Common myeloid progenitor, CD34-positive (primary cell): ENCODE results near the gene LPIN1.

Source experiments
- CTCF ChIA-PET: fragments of 350-600 bp; sonication (Branson Sonifier 250); formaldehyde crosslinking; loops from one replicate; lab custom pipeline; 2021; ENCODE audit warnings: antibody characterized with exemption; lab: Charles Lee
- POLR2A ChIA-PET: fragments of 350-600 bp; sonication (Branson Sonifier 250); formaldehyde crosslinking; loops from one replicate; lab custom pipeline; 2021; ENCODE audit warnings: antibody characterized with exemption; lab: Charles Lee
- DNase-seq, 3 donors: peaks; one replicate each; pipeline versions ENCODE4 v3.0.0 to v3.0.0-alpha.2; 2013
- H3K27ac ChIP-seq, 2 experiments: 1 replicate in 1 of 2; 2 replicates in 1 of 2; pipeline ENCODE4 v1.7.0; 2013; ENCODE audit warnings: inconsistent platforms in 2 of 2, low read length in 2 of 2, mild to moderate bottlenecking in 2 of 2, low read depth in 1 of 2, moderate library complexity in 1 of 2; ENCODE audit not compliant: severe bottlenecking in 2 of 2, insufficient read depth in 1 of 2, poor library complexity in 1 of 2
- H3K27me3 ChIP-seq, 5 experiments: replicated peaks in 2 of 5; 1 replicate in 3 of 5; 2 replicates in 2 of 5; pipeline versions ENCODE4 v1.6.1 to v1.7.0; 2013; ENCODE audit warnings: low read length in 4 of 5, mild to moderate bottlenecking in 2 of 5, moderate library complexity in 2 of 5, inconsistent platforms in 1 of 5; ENCODE audit not compliant: insufficient read depth in 5 of 5, control insufficient read depth in 4 of 5
- H3K36me3 ChIP-seq, 4 experiments: 1 replicate in 2 of 4; 2 replicates in 2 of 4; pipeline versions ENCODE4 v1.6.1 to v1.7.0; 2013; ENCODE audit warnings: low read length in 3 of 4, control low read depth in 1 of 4, mild to moderate bottlenecking in 1 of 4; ENCODE audit not compliant: control insufficient read depth in 4 of 4, insufficient read depth in 4 of 4
- H3K4me1 ChIP-seq, 4 experiments: 1 replicate in 3 of 4; 2 replicates in 1 of 4; pipeline versions ENCODE4 v1.6.1 to v1.7.1; 2013; ENCODE audit warnings: low read length in 3 of 4, mild to moderate bottlenecking in 3 of 4, control low read depth in 1 of 4, inconsistent platforms in 1 of 4, moderate library complexity in 1 of 4; ENCODE audit not compliant: control insufficient read depth in 4 of 4, insufficient read depth in 4 of 4; ENCODE audit errors: control extremely low read depth in 1 of 4
- H3K4me3 ChIP-seq, 7 experiments: 1 replicate in 4 of 7; 2 replicates in 3 of 7; pipeline versions ENCODE4 v1.5.1 to v1.7.0; 2013; ENCODE audit warnings: mild to moderate bottlenecking in 7 of 7, low read length in 6 of 7, moderate library complexity in 6 of 7, inconsistent platforms in 2 of 7, low read depth in 2 of 7, control low read depth in 1 of 7; ENCODE audit not compliant: insufficient read depth in 4 of 7, control insufficient read depth in 1 of 7; ENCODE audit errors: extremely low read depth in 1 of 7
- H3K9me3 ChIP-seq, 5 experiments: 1 replicate in 4 of 5; 2 replicates in 1 of 5; pipeline versions ENCODE4 v1.6.1 to v1.7.1; 2013; ENCODE audit warnings: low read length in 4 of 5, mild to moderate bottlenecking in 2 of 5, inconsistent platforms in 1 of 5, low read depth in 1 of 5, moderate library complexity in 1 of 5; ENCODE audit not compliant: control insufficient read depth in 4 of 5, insufficient read depth in 2 of 5; ENCODE audit errors: control extremely low read depth in 1 of 5
- WGBS: methylation state at CpG from one replicate; pipeline ENCODE4 v1.1.5; 2013; ENCODE audit not compliant: insufficient coverage; 5-methylcytosine and 5-hydroxymethylcytosine counted together

Gene LPIN1

DNA sequence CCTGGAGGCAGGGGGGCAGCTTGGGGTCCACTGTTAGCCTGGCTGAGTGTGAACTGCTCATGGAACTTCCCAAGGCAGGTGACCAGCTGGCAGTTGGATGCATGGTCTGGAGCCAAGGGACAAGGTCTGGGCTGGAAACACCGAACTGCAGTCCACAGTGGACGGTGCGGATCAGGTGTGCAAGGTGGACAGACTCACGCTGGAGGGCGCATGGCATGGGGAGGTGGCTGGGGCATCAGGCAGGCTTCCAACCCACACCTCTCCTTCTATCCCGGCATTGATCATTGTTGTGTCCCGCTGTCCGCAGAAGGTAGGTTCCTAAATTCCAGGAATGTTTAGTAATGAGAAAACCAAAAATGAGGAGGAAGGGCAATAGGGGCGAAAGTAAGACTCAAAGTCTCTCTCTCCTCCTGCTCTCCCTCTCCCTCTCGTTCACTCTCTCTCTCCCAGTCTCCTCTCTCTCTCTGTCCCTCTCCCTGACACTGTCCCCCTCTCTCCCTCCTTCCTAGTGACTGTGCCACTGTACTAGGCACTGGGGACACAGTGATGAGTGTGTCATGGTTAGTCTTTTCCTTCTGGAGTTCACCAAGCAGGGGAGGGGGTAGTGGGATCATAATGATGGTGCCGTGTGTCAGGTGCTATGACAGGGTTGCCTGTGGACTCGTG is 30.3 kb upstream of the LPIN1 start:
- no peaks in the 10 kb centered on the region for H3K36me3 ChIP-seq
- no peak overlapping the region for H3K27ac ChIP-seq
- no peaks in the 10 kb centered on the region for H3K27me3 ChIP-seq
- H3K9me3 ChIP-seq = no peaks in the 10 kb centered on the region
- ChIA-PET CTCF (interaction anchor here (1.1 to 1.3 kb wide), 3 partner anchors 8 to 9 kb away, joined by 3 to 8 read pairs (median 4); no protein-coding TSS in a partner anchor), POLR2A (no interaction called here)
- 99% methylated on average over 7 of the region's 12 CpGs for WGBS
- no peak overlapping the region for H3K4me3 ChIP-seq
- H3K4me1 ChIP-seq = peaks cover 3 to 36% (median 16%) of the 10 kb centered on the region in 4 experiments
- DNase-seq = no peak

DNA sequence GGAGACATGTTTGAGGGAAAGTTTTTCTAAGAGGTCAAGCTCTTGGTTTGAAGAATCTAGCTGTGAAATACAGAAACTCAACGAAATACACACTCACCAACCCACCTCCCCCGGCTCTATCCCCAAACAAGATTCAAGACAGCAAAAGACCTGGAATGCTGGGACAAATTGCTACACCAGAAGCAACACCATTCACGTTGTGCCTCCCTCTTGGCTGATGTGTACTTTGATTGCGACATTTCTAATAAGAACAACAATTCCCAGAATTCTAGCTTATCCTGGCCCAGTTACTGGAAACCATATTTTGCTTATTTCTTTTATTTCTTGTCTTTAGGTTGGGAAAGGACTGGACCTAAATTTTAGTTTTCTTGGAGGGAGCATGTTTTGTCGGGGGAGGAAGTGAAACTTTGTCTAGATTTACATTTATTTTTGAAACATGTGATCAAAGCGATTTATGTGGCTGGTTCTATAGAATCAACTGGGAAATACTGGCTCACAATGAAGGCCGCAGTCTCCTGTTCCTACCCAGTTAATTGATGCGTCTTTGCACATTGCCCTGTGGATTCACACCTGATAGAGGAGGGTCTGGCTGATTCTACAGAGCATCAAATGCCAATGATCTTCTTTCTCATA is 29.6 kb upstream of the LPIN1 start:
- ChIA-PET CTCF (interaction anchor here (1.1 to 1.2 kb wide), 2 partner anchors 8 to 10 kb away, joined by 3 to 8 read pairs; no protein-coding TSS in a partner anchor), POLR2A (no interaction called here)
- DNase-seq = no peak
- no peak overlapping the region for H3K4me3 ChIP-seq
- H3K27ac ChIP-seq = no peak overlapping the region
- no peaks in the 10 kb centered on the region for H3K36me3 ChIP-seq
- H3K4me1 ChIP-seq = peaks cover 3 to 36% (median 19%) of the 10 kb centered on the region in 4 experiments
- WGBS = 88% methylated on average over 4 of the region's 8 CpGs
- H3K9me3 ChIP-seq = no peaks in the 10 kb centered on the region
- no peaks in the 10 kb centered on the region for H3K27me3 ChIP-seq

- ChIA-PET POLR2A (no interaction called here), CTCF (interaction anchor here (1.3 to 3.8 kb wide), 5 partner anchors 12 to 62 kb away, joined by 3 to 25 read pairs (median 12); partner anchors contain the start of gene LPIN1)
- Histone ChIP-seq H3K4me1 (peaks cover 3 to 31% (median 20%) of the 10 kb centered on the region in 4 experiments), H3K4me3 (no peak overlapping the region), H3K9me3 (no peaks in the 10 kb centered on the region), H3K27ac (no peak overlapping the region), H3K36me3 (no peaks in the 10 kb centered on the region), H3K27me3 (no peaks in the 10 kb centered on the region)
- DNase-seq = no peak
- WGBS = 88% methylated on average over 1 of the region's 1 CpG
These were observed 28.8 kb upstream of the LPIN1 start for GRCh38 chr2:11717623-11718022.

DNA sequence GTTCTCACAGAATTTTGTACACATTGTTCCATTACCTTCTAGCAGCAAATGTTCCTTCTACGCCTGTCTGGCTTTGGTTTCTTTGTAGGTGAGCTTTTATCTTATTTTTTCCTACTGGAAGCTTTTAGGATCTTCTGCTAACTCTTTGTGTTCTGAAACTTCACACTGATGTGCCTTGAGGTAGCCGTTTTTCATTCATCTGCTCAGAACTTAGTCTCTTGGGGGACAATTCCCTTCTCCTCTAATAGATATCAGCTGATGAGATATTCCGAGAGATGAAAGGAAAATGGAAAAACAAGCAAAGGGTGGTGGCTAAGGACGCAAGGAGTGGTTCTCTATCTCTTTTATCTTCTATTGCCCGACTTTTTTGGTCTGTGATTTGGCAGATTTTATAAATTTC is 27.8 kb upstream of the LPIN1 start:
- H3K9me3 ChIP-seq = no peaks in the 10 kb centered on the region
- peaks cover 3 to 31% (median 20%) of the 10 kb centered on the region in 4 experiments for H3K4me1 ChIP-seq
- no peak overlapping the region for H3K27ac ChIP-seq
- no peak overlapping the region for H3K4me3 ChIP-seq
- WGBS = 100% methylated on average over 1 of the region's 5 CpGs
- H3K36me3 ChIP-seq = no peaks in the 10 kb centered on the region
- DNase-seq = no peak
- ChIA-PET POLR2A (interaction anchor here (0.6 kb wide), 1 partner anchor 21 kb away, joined by 3 read pairs; no protein-coding TSS in a partner anchor), CTCF (interaction anchor here (1.1 to 6.3 kb wide), 12 partner anchors 11 to 66 kb away, joined by 3 to 36 read pairs (median 5); partner anchors contain the start of gene LPIN1)
- no peaks in the 10 kb centered on the region for H3K27me3 ChIP-seq

- POLR2A ChIA-PET = interaction anchor here (0.6 to 1.6 kb wide), 4 partner anchors 20 to 25 kb away, joined by 3 to 5 read pairs (median 4); no protein-coding TSS in a partner anchor
- WGBS = no CpG with 5 or more reads among the region's 6 CpGs
These were observed 27.0 kb upstream of the LPIN1 start for GRCh38 chr2:11719230-11719977.

DNA sequence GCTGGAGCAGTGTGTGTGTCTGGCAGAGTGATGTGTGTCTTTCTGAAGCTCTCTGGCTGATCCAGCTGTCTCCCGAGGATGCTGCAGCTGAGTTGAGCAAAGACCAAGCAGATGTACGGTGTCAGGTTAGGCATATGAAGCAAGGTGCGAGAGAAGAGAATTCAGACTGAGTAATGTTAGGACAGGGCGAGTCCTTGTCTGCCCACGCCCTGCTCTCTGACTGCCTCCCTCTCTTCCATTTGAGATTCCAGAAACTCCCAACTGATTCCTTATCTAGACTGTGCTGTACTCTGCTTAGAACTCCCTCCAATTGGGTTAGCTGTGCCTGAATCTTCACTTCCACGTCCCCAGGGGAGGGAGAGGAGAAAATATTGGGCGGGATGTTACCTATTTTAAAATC is 25.7 kb upstream of the LPIN1 start:
- Histone ChIP-seq H3K27ac (no peak overlapping the region), H3K27me3 (no peaks in the 10 kb centered on the region), H3K36me3 (no peaks in the 10 kb centered on the region), H3K4me1 (peaks cover 3 to 31% (median 20%) of the 10 kb centered on the region in 4 experiments), H3K4me3 (no peak overlapping the region), H3K9me3 (no peaks in the 10 kb centered on the region)
- ChIA-PET POLR2A (interaction anchor here (1.6 kb wide), 1 partner anchor 24 kb away, joined by 5 read pairs; no protein-coding TSS in a partner anchor), CTCF (interaction anchor here (0.9 to 6.3 kb wide), 8 partner anchors 8 to 67 kb away, joined by 3 to 36 read pairs (median 4); no protein-coding TSS in a partner anchor)
- no peak for DNase-seq
- WGBS = 98% methylated on average over 5 of the region's 7 CpGs

More at GRCh38 chr2:11719230-11719977, 27.0 kb upstream of the LPIN1 start:
- CTCF ChIA-PET = interaction anchor here (1.1 to 6.3 kb wide), 15 partner anchors 9 to 69 kb away, joined by 3 to 36 read pairs (median 5); partner anchors contain the start of gene LPIN1
- Histone ChIP-seq H3K27me3 (no peaks in the 10 kb centered on the region), H3K36me3 (no peaks in the 10 kb centered on the region), H3K27ac (peak overlapping the region; percentile 8 to 49), H3K9me3 (no peaks in the 10 kb centered on the region), H3K4me1 (peaks cover 3 to 31% (median 20%) of the 10 kb centered on the region in 4 experiments), H3K4me3 (peak overlapping the region in 6 of 7 experiments; percentile 46 to 76 (median 60))
- DNase-seq = peak; percentile 61 to 87 (median 77)
